Pons (tissue), 1 donor: ENCODE measurements around the gene SCLY.

Experiments
- DNase-seq: peaks from one replicate; pipeline ENCODE4 v3.0.0-alpha.2; 2016; ENCODE audit warnings: low spot score

Gene SCLY

DNA sequence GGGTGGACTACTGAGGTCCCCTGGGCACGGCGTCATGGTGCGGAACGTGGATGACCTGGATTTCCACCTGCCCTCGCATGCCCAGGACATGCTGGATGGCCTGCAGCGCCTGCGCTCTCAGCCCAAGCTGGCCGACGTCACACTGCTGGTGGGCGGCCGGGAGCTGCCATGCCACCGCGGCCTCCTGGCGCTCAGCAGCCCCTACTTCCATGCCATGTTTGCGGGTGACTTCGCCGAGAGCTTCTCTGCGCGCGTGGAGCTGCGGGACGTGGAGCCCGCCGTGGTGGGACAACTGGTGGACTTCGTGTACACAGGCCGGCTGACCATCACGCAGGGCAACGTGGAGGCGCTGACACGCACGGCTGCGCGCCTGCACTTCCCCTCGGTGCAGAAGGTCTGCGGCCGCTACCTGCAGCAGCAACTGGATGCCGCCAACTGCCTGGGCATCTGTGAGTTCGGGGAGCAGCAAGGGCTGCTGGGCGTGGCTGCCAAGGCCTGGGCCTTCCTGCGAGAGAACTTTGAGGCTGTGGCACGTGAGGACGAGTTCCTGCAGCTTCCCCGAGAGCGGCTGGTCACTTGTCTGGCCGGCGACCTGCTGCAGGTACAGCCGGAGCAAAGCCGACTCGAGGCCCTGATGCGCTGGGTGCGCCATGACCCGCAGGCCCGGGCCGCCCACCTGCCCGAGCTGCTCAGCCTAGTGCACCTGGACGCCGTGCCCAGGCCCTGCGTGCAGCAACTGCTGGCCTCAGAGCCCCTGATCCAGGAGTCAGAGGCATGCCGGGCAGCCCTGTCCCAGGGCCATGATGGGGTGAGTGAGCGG is 80.1 kb downstream of the SCLY start:
- DNase-seq, result no peak

DNA sequence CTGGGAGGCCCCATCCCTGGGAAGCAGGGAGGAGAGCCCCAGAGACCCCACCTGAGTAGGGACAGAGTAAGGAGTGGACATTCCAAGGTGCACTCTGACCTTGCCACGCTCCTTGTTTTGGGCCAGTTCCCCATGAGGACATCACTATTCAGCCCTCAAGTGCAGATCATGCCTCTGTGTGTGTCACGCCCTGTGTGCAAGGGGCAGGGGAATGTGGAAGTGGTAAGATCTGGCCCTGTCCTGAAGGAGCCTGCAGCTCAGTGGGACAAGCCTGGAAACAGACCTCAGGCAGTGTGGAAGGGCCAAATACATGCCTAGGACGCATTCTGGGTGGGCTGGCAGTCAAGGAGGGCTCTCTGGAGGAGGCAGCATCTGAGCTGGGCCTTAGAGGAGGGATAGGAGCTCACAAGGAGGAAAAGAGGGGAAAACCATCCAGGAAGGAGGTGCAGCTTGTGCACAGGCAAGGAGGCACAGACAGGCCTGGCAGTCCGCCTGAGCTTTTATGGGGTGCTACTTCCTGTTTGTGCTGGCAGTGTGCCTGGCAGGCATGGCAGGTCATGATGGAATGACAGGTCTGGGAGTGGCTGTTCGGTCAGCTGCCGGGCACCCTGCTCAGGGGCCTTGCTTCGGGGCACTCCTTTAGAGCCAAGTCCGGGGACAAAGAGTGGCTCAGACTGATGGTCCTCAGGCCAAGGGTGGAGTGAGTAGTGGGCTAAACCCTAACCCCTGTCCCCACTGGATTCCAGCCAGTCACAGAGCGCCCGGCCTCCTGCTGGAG is 80.9 kb downstream of the SCLY start:
- DNase-seq, result no peak

- no peak for DNase-seq
Observed at GRCh38 chr2:238142382-238143205, 81.8 kb downstream of the SCLY start.

GRCh38 chr2:238143239-238143951 is 82.6 kb downstream of the SCLY start:
- no peak for DNase-seq

- no peak for DNase-seq
Observed at GRCh38 chr2:238144262-238144661, 83.5 kb downstream of the SCLY start.

DNA sequence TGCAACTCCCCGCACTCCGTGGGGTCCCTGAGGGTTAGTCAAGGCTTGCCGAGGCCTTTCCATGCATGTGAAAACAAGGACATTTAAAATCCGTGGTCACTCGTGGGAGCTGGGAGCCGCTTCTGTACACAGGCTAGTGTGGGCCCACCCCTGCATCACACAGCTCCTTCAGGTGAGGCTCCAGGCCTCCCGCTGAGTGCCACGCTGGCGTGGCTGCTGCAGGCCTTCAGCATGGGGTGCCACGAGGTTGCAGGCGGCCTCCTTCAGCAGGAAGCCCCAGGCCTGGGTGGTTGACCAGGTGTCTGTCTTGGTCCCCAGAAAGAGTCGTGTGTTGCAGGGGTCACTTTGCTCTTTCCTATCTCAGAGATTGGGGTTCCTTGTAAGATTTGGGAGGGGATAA is 84.2 kb downstream of the SCLY start:
- DNase-seq, result no peak

GRCh38 chr2:238145851-238146250 is 85.0 kb downstream of the SCLY start:
- no peak for DNase-seq

- no peak for DNase-seq
Observed at GRCh38 chr2:238146884-238147544, 86.2 kb downstream of the SCLY start.

DNA sequence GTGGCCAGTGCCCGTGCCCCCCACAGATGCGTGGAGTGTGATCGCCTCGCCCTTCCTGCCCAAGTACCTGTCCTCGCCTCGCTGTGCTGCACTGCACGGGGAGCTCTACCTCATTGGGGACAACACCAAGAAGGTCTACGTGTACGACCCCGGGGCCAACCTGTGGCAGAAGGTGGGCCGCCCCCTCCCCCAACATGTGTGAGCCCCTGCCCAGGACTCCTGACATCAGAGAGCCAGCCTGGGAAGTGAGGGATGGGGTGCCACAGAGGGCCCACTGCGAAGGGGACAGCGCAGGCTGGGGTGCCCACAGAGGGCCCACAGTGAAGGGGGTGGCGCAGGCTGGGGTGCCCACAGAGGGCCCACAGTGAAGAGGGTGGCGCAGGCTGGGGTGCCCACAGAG is 88.2 kb downstream of the SCLY start:
- no peak for DNase-seq
